Astrocyte (in vitro differentiated cells and primary cell): ENCODE results near the gene TBKBP1. TPM values are rescaled to one million over a fixed set of nuclear protein-coding genes. Genes with fewer than 3 reads are reported as not detected.

Source experiments
- DNase-seq: peaks from one replicate; pipeline ENCODE4 v3.0.0-alpha.2; 2010; ENCODE audit warnings: low read depth
- FAIRE-seq: peaks from 2 replicates; lab custom pipeline; 2011; peaks lifted over from hg19 to GRCh38; lab: Jason Lieb, UNC
- H2AFZ ChIP-seq: 2 replicates; pipeline ENCODE4 v1.6.0; 2012; ENCODE audit warnings: low read depth, low read length, inconsistent platforms
- H3K27ac ChIP-seq: 2 replicates; pipeline ENCODE4 v1.5.1; 2011; ENCODE audit warnings: low read depth, low read length, inconsistent platforms
- H3K27me3 ChIP-seq: 2 replicates; pipeline ENCODE4 v1.6.0; 2011; ENCODE audit warnings: low read length, inconsistent platforms; ENCODE audit not compliant: insufficient read depth
- H3K36me3 ChIP-seq: 2 replicates; pipeline ENCODE4 v1.5.1; 2011; ENCODE audit warnings: low read length, inconsistent platforms; ENCODE audit not compliant: insufficient read depth
- H3K4me1 ChIP-seq: 2 replicates; pipeline ENCODE4 v1.5.1; 2011; ENCODE audit warnings: low read length, inconsistent platforms; ENCODE audit not compliant: insufficient read depth
- H3K4me2 ChIP-seq: 2 replicates; pipeline ENCODE4 v1.6.0; 2012; ENCODE audit warnings: low read length, inconsistent platforms
- H3K4me3 ChIP-seq: 2 replicates; pipeline ENCODE4 v1.5.1; 2011; ENCODE audit warnings: low read depth, mild to moderate bottlenecking, low read length, inconsistent platforms; ENCODE audit not compliant: insufficient read depth
- H3K79me2 ChIP-seq: 2 replicates; pipeline ENCODE4 v1.6.0; 2012; ENCODE audit warnings: mild to moderate bottlenecking, low read length, inconsistent platforms; ENCODE audit not compliant: insufficient read depth
- H3K9ac ChIP-seq: 2 replicates; pipeline ENCODE4 v1.6.0; 2012; ENCODE audit warnings: mild to moderate bottlenecking, low read length, inconsistent platforms
- H3K9me3 ChIP-seq: 2 replicates; pipeline ENCODE4 v1.5.1; 2012; ENCODE audit warnings: low read depth, mild to moderate bottlenecking, low read length, inconsistent platforms; ENCODE audit not compliant: insufficient read depth
- H4K20me1 ChIP-seq: 2 replicates; pipeline ENCODE4 v1.6.0; 2012; ENCODE audit warnings: low read length, inconsistent platforms; ENCODE audit not compliant: insufficient read depth
- H3K27ac Mint-ChIP-seq: one replicate; pipeline ENCODE4 v1.8.0; 2021; ENCODE audit warnings: mild to moderate bottlenecking, mixed read lengths; ENCODE audit not compliant: unreplicated experiment
- H3K27me3 Mint-ChIP-seq: one replicate; pipeline ENCODE4 v1.8.0; 2021; ENCODE audit warnings: low read depth, mixed read lengths; ENCODE audit not compliant: unreplicated experiment
- H3K36me3 Mint-ChIP-seq: one replicate; pipeline ENCODE4 v1.8.0; 2021; ENCODE audit warnings: low read depth, mixed read lengths; ENCODE audit not compliant: unreplicated experiment
- H3K4me1 Mint-ChIP-seq: one replicate; pipeline ENCODE4 v1.8.0; 2021; ENCODE audit warnings: low read depth, mixed read lengths; ENCODE audit not compliant: unreplicated experiment
- H3K4me3 Mint-ChIP-seq: one replicate; pipeline ENCODE4 v1.8.0; 2021; ENCODE audit warnings: mild to moderate bottlenecking, moderate library complexity, mixed read lengths; ENCODE audit not compliant: unreplicated experiment
- H3K9me3 Mint-ChIP-seq: one replicate; pipeline ENCODE4 v1.8.0; 2021; ENCODE audit warnings: mild to moderate bottlenecking, mixed read lengths; ENCODE audit not compliant: unreplicated experiment
- EZH2 ChIP-seq: IDR thresholded peaks from 2 replicates; pipeline ENCODE4 v1.6.1; 2012; ENCODE audit warnings: mild to moderate bottlenecking, low read length, inconsistent platforms; ENCODE audit not compliant: insufficient read depth
- total RNA-seq: library from RNA; stranded (reverse); gene quantifications from 2 replicates; pipeline ENCODE4 v1.2.1, GENCODE V29; 2021
- TF ChIP-seq, protein P1 (sequence below): IDR thresholded peaks from 2 replicates; pipeline ENCODE4 v1.5.1; 2011; ENCODE audit warnings: low read depth, mild to moderate bottlenecking, inconsistent platforms, low read length, moderate library complexity; ENCODE audit not compliant: insufficient read depth

TBKBP1 gene
- total RNA-seq, 1 donor from 2014 or later = 26.7 TPM

DNA sequence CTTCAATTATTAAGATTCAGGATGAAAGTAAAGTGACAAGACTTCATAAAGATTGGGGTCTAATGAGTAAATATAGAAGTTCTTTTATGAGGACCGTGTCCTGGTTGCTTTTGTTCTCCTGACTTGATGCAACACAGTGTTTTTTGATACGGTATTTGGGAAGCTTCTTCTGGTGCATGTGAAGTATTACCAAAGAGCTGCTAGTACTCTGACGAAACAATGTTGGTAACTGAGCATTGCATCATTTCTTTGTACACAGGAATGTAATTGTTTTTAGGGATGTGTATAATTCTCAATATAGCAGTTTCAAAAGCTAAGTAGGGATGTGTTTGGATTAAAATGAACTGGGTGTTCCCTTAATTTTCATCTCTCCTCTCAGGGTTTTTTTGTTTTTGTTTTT lies 28.3 kb upstream of the TBKBP1 start:
- Mint-ChIP-seq H3K27ac (no peak overlapping the region), H3K4me3 (no peak overlapping the region), H3K9me3 (no peaks in the 10 kb centered on the region), H3K36me3 (peaks cover 24% of the 10 kb centered on the region), H3K4me1 (peaks cover 9% of the 10 kb centered on the region), H3K27me3 (no peaks in the 10 kb centered on the region)
- Histone ChIP-seq H3K36me3 (peaks cover 85% of the 10 kb centered on the region), H3K79me2 (peaks cover 48% of the 10 kb centered on the region), H3K27me3 (no peaks in the 10 kb centered on the region), H2AFZ (no peak overlapping the region), H3K9ac (no peak overlapping the region), H3K4me2 (no peak overlapping the region), H4K20me1 (peaks cover 81% of the 10 kb centered on the region), H3K4me1 (no peaks in the 10 kb centered on the region), H3K9me3 (no peaks in the 10 kb centered on the region), H3K4me3 (no peak overlapping the region), H3K27ac (no peak overlapping the region)
- FAIRE-seq = no peak
- no peak for DNase-seq
- TF ChIP-seq, protein P1, sequence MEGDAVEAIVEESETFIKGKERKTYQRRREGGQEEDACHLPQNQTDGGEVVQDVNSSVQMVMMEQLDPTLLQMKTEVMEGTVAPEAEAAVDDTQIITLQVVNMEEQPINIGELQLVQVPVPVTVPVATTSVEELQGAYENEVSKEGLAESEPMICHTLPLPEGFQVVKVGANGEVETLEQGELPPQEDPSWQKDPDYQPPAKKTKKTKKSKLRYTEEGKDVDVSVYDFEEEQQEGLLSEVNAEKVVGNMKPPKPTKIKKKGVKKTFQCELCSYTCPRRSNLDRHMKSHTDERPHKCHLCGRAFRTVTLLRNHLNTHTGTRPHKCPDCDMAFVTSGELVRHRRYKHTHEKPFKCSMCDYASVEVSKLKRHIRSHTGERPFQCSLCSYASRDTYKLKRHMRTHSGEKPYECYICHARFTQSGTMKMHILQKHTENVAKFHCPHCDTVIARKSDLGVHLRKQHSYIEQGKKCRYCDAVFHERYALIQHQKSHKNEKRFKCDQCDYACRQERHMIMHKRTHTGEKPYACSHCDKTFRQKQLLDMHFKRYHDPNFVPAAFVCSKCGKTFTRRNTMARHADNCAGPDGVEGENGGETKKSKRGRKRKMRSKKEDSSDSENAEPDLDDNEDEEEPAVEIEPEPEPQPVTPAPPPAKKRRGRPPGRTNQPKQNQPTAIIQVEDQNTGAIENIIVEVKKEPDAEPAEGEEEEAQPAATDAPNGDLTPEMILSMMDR = no peak
- no peak for TF ChIP-seq EZH2

DNA sequence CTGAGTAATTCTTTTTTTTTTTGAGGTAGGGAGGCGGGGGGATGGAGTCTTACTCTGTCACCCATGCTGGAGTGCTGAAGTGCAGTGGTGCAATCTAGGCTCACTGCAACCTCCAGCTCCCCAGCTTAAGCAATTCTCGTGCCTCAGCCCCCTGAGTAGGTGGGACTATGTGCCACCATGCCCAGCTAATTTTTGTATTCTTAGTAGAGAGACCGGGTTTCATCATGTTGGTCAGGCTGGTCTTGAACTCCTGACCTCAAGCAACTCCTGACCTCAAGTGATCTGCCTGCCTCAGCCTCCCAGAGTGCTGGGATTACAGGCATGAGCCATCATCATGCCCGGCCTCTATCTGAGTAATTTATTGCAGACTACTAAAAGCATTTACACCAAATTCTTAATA lies 24.9 kb upstream of the TBKBP1 start:
- DNase-seq (no peak), FAIRE-seq (no peak)
- H3K27ac Mint-ChIP-seq = no peak overlapping the region
- peaks cover 50% of the 10 kb centered on the region for H3K79me2 ChIP-seq
- H3K36me3 ChIP-seq = peaks cover 85% of the 10 kb centered on the region
- TF ChIP-seq, protein P1 = no peak
- no peak for TF ChIP-seq EZH2
- no peak overlapping the region for H2AFZ ChIP-seq
- H3K9me3 ChIP-seq = no peaks in the 10 kb centered on the region
- H3K4me1 Mint-ChIP-seq = peaks cover 9% of the 10 kb centered on the region
- H3K27ac ChIP-seq = no peak overlapping the region
- H3K27me3 Mint-ChIP-seq = no peaks in the 10 kb centered on the region
- H3K4me3 ChIP-seq = no peak overlapping the region
- no peaks in the 10 kb centered on the region for H3K4me1 ChIP-seq
- no peak overlapping the region for H3K4me3 Mint-ChIP-seq
- no peak overlapping the region for H3K9ac ChIP-seq
- peaks cover 77% of the 10 kb centered on the region for H4K20me1 ChIP-seq
- no peak overlapping the region for H3K4me2 ChIP-seq
- no peaks in the 10 kb centered on the region for H3K9me3 Mint-ChIP-seq
- peaks cover 29% of the 10 kb centered on the region for H3K36me3 Mint-ChIP-seq
- no peaks in the 10 kb centered on the region for H3K27me3 ChIP-seq

DNA sequence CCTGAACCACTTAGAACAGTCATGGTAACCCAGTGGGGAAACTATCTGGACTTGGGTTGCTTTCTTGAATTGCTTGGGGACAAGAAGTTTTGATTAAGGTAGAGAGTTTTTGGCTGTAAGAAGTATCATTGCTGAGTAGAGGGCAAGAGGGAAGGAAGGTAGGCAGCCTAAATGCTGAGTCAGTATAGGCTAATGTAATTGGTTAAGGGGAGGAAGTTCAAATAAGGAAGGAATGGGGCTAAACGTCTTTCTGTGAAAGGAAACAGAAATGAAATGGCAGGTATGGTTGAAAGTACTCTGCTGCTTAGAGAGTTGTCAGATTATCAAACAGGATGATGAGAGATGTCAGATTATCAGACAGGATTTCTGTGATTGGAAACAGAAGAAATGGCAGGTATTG lies 23.9 kb upstream of the TBKBP1 start:
- Mint-ChIP-seq H3K27ac (no peak overlapping the region), H3K9me3 (no peaks in the 10 kb centered on the region), H3K36me3 (peaks cover 26% of the 10 kb centered on the region), H3K27me3 (no peaks in the 10 kb centered on the region), H3K4me3 (no peak overlapping the region), H3K4me1 (peaks cover 9% of the 10 kb centered on the region)
- Histone ChIP-seq H3K4me1 (no peaks in the 10 kb centered on the region), H3K79me2 (peaks cover 47% of the 10 kb centered on the region), H3K9ac (no peak overlapping the region), H3K27me3 (no peaks in the 10 kb centered on the region), H2AFZ (no peak overlapping the region), H3K4me2 (no peak overlapping the region), H3K36me3 (peaks cover 86% of the 10 kb centered on the region), H4K20me1 (peaks cover 77% of the 10 kb centered on the region), H3K27ac (no peak overlapping the region), H3K9me3 (no peaks in the 10 kb centered on the region), H3K4me3 (no peak overlapping the region)
- FAIRE-seq (no peak), DNase-seq (no peak)
- no peak for TF ChIP-seq EZH2
- TF ChIP-seq, protein P1 = no peak
